ENCODE results near the gene LBX2. TPM values are rescaled to one million over a fixed set of nuclear protein-coding genes. Genes with fewer than 3 reads are reported as not detected.

LBX2 gene
- polyA plus RNA-seq, 1 of the 3 experiments (the other 2 are of a cell fraction), result 0.03 TPM

- TF ChIP-seq MEF2A (IDR thresholded peaks at IDR 0.05; ENCODE audit: borderline replicate concordance, low read depth), result no peak
- TF ChIP-seq CHD2 (IDR thresholded peaks at IDR 0.05; ENCODE audit: low read length, partially characterized antibody), result no peak
- no peak for TF ChIP-seq FOSL2 (IDR thresholded peaks at IDR 0.05; ENCODE audit: borderline replicate concordance, low read depth)
- no peak for TF ChIP-seq NFIC (IDR thresholded peaks at IDR 0.05; ENCODE audit: borderline replicate concordance)
- TF ChIP-seq CTCF (IDR thresholded peaks at IDR 0.05), result no peak
- no peak for TF ChIP-seq IRF3 (IDR thresholded peaks at IDR 0.05; ENCODE audit: low read depth, low read length)
- no peak for TF ChIP-seq POLR2AphosphoS5 (IDR thresholded peaks at IDR 0.05; ENCODE audit: low read depth, low read length)
- TF ChIP-seq ZBTB33 (IDR thresholded peaks at IDR 0.05; ENCODE audit: borderline replicate concordance, low read depth), result no peak
- no peak for TF ChIP-seq RXRA (IDR thresholded peaks at IDR 0.05; ENCODE audit: borderline replicate concordance, low read depth)
- no peak for TF ChIP-seq RCOR1 (IDR thresholded peaks at IDR 0.05; ENCODE audit: low read length)
- TF ChIP-seq SIN3A (IDR thresholded peaks at IDR 0.05; ENCODE audit: borderline replicate concordance, low read depth, low read length), result no peak
- TF ChIP-seq MXI1 (IDR thresholded peaks at IDR 0.05; ENCODE audit: low read depth, low read length), result no peak
- TF ChIP-seq SMC3 (IDR thresholded peaks at IDR 0.05; ENCODE audit: low read depth, low read length), result no peak
- TF ChIP-seq RFX5 (IDR thresholded peaks at IDR 0.05; ENCODE audit: low read length), result no peak
- TF ChIP-seq FOXJ3 (CRISPR knock-in tag; IDR thresholded peaks at IDR 0.05), result no peak
- no peak for TF ChIP-seq EZH2phosphoT487 (IDR thresholded peaks at IDR 0.05; ENCODE audit: borderline replicate concordance, low read depth)
- no peak for TF ChIP-seq TAF1 (IDR thresholded peaks at IDR 0.05; ENCODE audit: borderline replicate concordance, low read depth, low read length)
- TF ChIP-seq TCF12 (IDR thresholded peaks at IDR 0.05), result no peak
- no peak for TF ChIP-seq TEAD4 (IDR thresholded peaks at IDR 0.05; ENCODE audit: borderline replicate concordance, insufficient read depth)
- no peak for TF ChIP-seq PBX3 (IDR thresholded peaks at IDR 0.05)
- 65% methylated on average over 3 of the region's 9 CpGs for WGBS (ENCODE audit: low lambda C conversion rate)
- Histone ChIP-seq H3K9me3 (no peaks in the 10 kb centered on the region), H3K79me2 (ENCODE audit: insufficient read depth) (peaks cover 18% of the 10 kb centered on the region), H3K4me3 (ENCODE audit: low read depth in 2 of 2, low read length in 1 of 2) (no peak overlapping the region), H3K9ac (no peak overlapping the region), H3K27ac (ENCODE audit: low read depth in 2 of 2, low read length in 1 of 2) (no peak overlapping the region), H3K9me2 (no peaks in the 10 kb centered on the region), H3K4me2 (no peak overlapping the region), H3F3A (replicated peaks; ENCODE audit: insufficient read depth) (peaks cover 3% of the 10 kb centered on the region), H3K36me3 (replicated peaks in 1 of 2; ENCODE audit: control insufficient read depth in 1 of 2, insufficient read depth in 2 of 2, low read length in 1 of 2) (peaks cover 22 to 26% of the 10 kb centered on the region in 2 experiments), H3K27me3 (ENCODE audit: insufficient read depth) (no peaks in the 10 kb centered on the region), H2AFZ (ENCODE audit: low read depth) (no peak overlapping the region), H3K4me1 (ENCODE audit: control insufficient read depth in 1 of 2, insufficient read depth in 2 of 2, low read depth in 1 of 2, low read length in 1 of 2) (peaks cover 6 to 12% of the 10 kb centered on the region in 2 experiments; a peak in 3 of 4 replicates), H4K20me1 (ENCODE audit: insufficient read depth) (no peaks in the 10 kb centered on the region)
- no peak for DNase-seq
- CTCF ChIA-PET, result interaction anchor here (1.0 to 1.4 kb wide), 2 partner anchors 8 to 42 kb away, joined by 3 to 4 read pairs; no protein-coding TSS in a partner anchor
- POLR2A ChIA-PET, result no interaction called here
These were observed 24.6 kb upstream of the LBX2 start for GRCh38 chr2:74524005-74524404.
